Neuronal stem cell (in vitro differentiated cells): ENCODE results near the gene EPB41L4A.

Experiments used
- DNase-seq: peaks from one replicate; pipeline ENCODE4 v3.0.0-alpha.2; 2013; ENCODE audit warnings: low spot score
- H2AFZ ChIP-seq: one replicate; pipeline ENCODE4 v1.6.1; 2013; ENCODE audit warnings: mild to moderate bottlenecking, low read length, inconsistent platforms
- H2AK5ac ChIP-seq: 2 replicates; pipeline ENCODE4 v1.6.1; 2013; ENCODE audit warnings: low read depth, mild to moderate bottlenecking, inconsistent platforms, low read length, moderate library complexity, mixed read lengths
- H2BK120ac ChIP-seq: 2 replicates; pipeline ENCODE4 v1.6.1; 2013; ENCODE audit warnings: low read depth, mild to moderate bottlenecking, inconsistent platforms, low read length, moderate library complexity, mixed read lengths
- H2BK12ac ChIP-seq: one replicate; pipeline ENCODE4 v1.6.1; 2013; ENCODE audit warnings: low read length, inconsistent platforms
- H2BK15ac ChIP-seq: 2 replicates; pipeline ENCODE4 v1.6.1; 2013; ENCODE audit warnings: mild to moderate bottlenecking, low read length, inconsistent platforms, mixed read lengths
- H2BK5ac ChIP-seq: one replicate; pipeline ENCODE4 v1.6.1; 2013; ENCODE audit warnings: inconsistent platforms, mild to moderate bottlenecking, low read length, moderate library complexity
- H3K14ac ChIP-seq: one replicate; pipeline ENCODE4 v1.6.1; 2013; ENCODE audit warnings: low read length, inconsistent platforms
- H3K18ac ChIP-seq: 2 replicates; pipeline ENCODE4 v1.6.1; 2013; ENCODE audit warnings: low read length, inconsistent platforms
- H3K23ac ChIP-seq: 2 replicates; pipeline ENCODE4 v1.6.1; 2013; ENCODE audit warnings: low read depth, mild to moderate bottlenecking, mixed read lengths, low read length, inconsistent platforms; ENCODE audit not compliant: poor library complexity
- H3K27ac ChIP-seq: replicated peaks from 3 replicates; pipeline ENCODE4 v1.5.1; 2013; ENCODE audit warnings: low read length, inconsistent platforms
- H3K27me3 ChIP-seq, 3 experiments: 2 replicates each; pipeline ENCODE4 v1.6.1; 2013; ENCODE audit warnings: low read length in 3 of 3, mild to moderate bottlenecking in 2 of 3, inconsistent platforms in 1 of 3, low read depth in 1 of 3, mixed read lengths in 1 of 3, moderate library complexity in 1 of 3; ENCODE audit not compliant: control insufficient read depth in 3 of 3, insufficient read depth in 3 of 3
- H3K36me3 ChIP-seq, 2 donors: replicated peaks in 1 of 2; 2 replicates each; pipeline ENCODE4 v1.6.1; 2013; ENCODE audit warnings: low read length in 2 of 2; ENCODE audit not compliant: control insufficient read depth in 2 of 2, insufficient read depth in 2 of 2
- H3K4ac ChIP-seq: 2 replicates; pipeline ENCODE4 v1.6.1; 2013; ENCODE audit warnings: inconsistent platforms, mild to moderate bottlenecking, low read length, moderate library complexity
- H3K4me1 ChIP-seq, 2 donors: 1 replicate in 1 of 2; 2 replicates in 1 of 2; pipeline ENCODE4 v1.6.1; 2013; ENCODE audit warnings: low read length in 2 of 2, low read depth in 1 of 2; ENCODE audit not compliant: control insufficient read depth in 2 of 2, insufficient read depth in 1 of 2
- H3K4me2 ChIP-seq: one replicate; pipeline ENCODE4 v1.6.1; 2013; ENCODE audit warnings: mild to moderate bottlenecking, low read length, inconsistent platforms; ENCODE audit not compliant: insufficient read depth, poor library complexity, severe bottlenecking
- H3K4me3 ChIP-seq, 2 donors: 2 replicates each; pipeline ENCODE4 v1.5.1; 2013; ENCODE audit warnings: low read length in 2 of 2, mild to moderate bottlenecking in 2 of 2, inconsistent platforms in 1 of 2, moderate library complexity in 1 of 2
- H3K79me1 ChIP-seq: one replicate; pipeline ENCODE4 v1.6.1; 2013; ENCODE audit warnings: low read depth, mild to moderate bottlenecking, inconsistent platforms, low read length, moderate library complexity
- H3K9ac ChIP-seq: one replicate; pipeline ENCODE4 v1.6.1; 2013; ENCODE audit warnings: mild to moderate bottlenecking, low read depth, low read length, inconsistent platforms; ENCODE audit not compliant: poor library complexity
- H3K9me3 ChIP-seq, 2 donors: replicated peaks in 1 of 2; 2 replicates each; pipeline versions ENCODE3 to v1.6.1; 2013; ENCODE audit warnings: low read length in 2 of 2, mild to moderate bottlenecking in 2 of 2, inconsistent platforms in 1 of 2, low read depth in 1 of 2, mixed read lengths in 1 of 2, moderate library complexity in 1 of 2; ENCODE audit not compliant: control insufficient read depth in 2 of 2, insufficient read depth in 1 of 2
- H4K8ac ChIP-seq: one replicate; pipeline ENCODE4 v1.6.1; 2013; ENCODE audit warnings: low read depth, mild to moderate bottlenecking, inconsistent platforms, low read length, moderate library complexity
- H4K91ac ChIP-seq: one replicate; pipeline ENCODE4 v1.6.1; 2013; ENCODE audit warnings: low read length, low read depth, mild to moderate bottlenecking, inconsistent platforms; ENCODE audit not compliant: poor library complexity
- WGBS, 2 donors: extraction: QIAGEN DNeasy Blood & Tissue Kit; methylation state at CpG; one replicate each; pipeline ENCODE4 v1.1.7; 2013; ENCODE audit warnings: missing lambda C conversion rate in 2 of 2, mixed read lengths in 1 of 2; ENCODE audit not compliant: insufficient read length in 2 of 2, insufficient replicate concordance in 1 of 2; ENCODE audit errors: extremely low coverage in 2 of 2; 5-methylcytosine and 5-hydroxymethylcytosine counted together

Gene EPB41L4A

GRCh38 chr5:112381521-112381920, 37.6 kb downstream of the EPB41L4A start:
- no CpG with 5 or more reads among the region's 3 CpGs for WGBS, 2 donors
- Histone ChIP-seq H4K8ac (no peak overlapping the region), H2AFZ (no peak overlapping the region), H2BK15ac (no peak overlapping the region), H2AK5ac (no peak overlapping the region), H4K91ac (no peak overlapping the region), H3K4me1 (peaks cover 4 to 26% of the 10 kb centered on the region in 2 donors), H3K14ac (no peak overlapping the region), H3K9me3 (peaks cover 0 to 2% of the 10 kb centered on the region in 2 donors), H3K4me3 (no peak overlapping the region), H2BK12ac (no peak overlapping the region), H3K4ac (no peak overlapping the region), H2BK120ac (no peak overlapping the region), H2BK5ac (no peak overlapping the region), H3K4me2 (no peak overlapping the region), H3K27ac (no peak overlapping the region), H3K79me1 (no peaks in the 10 kb centered on the region), H3K18ac (no peak overlapping the region), H3K23ac (no peak overlapping the region), H3K27me3 (no peaks in the 10 kb centered on the region), H3K9ac (no peak overlapping the region), H3K36me3 (no peaks in the 10 kb centered on the region)
- no peak for DNase-seq

DNA sequence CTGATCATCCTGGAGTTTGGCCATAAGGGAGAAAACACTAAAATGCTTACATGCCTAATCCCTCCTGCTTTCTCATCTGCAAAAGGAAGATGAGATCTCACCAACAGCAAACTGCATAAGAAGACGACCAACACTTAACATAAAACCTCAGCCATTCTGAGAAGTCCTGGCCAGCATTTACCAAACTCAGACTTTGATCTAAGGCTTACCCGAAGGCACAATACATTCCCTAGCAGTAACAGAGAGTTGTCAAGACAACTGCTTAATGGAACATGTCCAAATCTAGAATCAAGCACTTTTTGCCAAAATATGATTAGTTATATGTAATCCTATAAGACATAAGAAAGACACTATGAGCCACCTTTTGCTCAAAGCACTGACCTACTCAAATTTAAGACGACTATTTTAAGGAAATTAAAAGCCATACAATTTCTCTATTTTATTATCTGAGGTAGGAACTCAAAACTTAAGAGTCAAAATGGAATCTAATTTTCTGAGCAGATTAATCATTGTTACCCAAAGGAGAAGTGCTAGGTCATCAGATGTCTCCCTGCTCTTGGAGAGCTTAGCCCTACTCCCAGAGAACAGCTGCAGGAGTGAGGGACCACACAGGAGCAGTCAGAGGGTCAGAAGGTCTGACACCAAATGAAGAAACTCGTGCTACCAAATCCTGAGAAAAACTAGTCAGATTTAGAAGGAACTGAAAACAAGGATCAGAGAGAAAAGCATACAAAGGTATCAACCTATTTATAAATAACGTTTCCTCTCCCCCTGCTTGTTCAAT, 39.3 kb downstream of the EPB41L4A start:
- Histone ChIP-seq H3K36me3 (no peaks in the 10 kb centered on the region), H3K18ac (no peak overlapping the region), H3K27me3 (no peaks in the 10 kb centered on the region), H2BK15ac (no peak overlapping the region), H3K79me1 (no peaks in the 10 kb centered on the region), H4K8ac (no peak overlapping the region), H2AK5ac (no peak overlapping the region), H3K9me3 (peaks cover 0 to 2% of the 10 kb centered on the region in 2 donors), H2AFZ (no peak overlapping the region), H3K23ac (no peak overlapping the region), H3K9ac (no peak overlapping the region), H2BK5ac (no peak overlapping the region), H4K91ac (no peak overlapping the region), H3K4ac (no peak overlapping the region), H3K4me2 (no peak overlapping the region), H3K27ac (no peak overlapping the region), H3K14ac (no peak overlapping the region), H3K4me3 (no peak overlapping the region), H2BK120ac (no peak overlapping the region), H3K4me1 (peaks cover 7 to 26% of the 10 kb centered on the region in 2 donors), H2BK12ac (no peak overlapping the region)
- WGBS, 2 donors, result no CpG with 5 or more reads among the region's 5 CpGs
- DNase-seq, result no peak

DNA sequence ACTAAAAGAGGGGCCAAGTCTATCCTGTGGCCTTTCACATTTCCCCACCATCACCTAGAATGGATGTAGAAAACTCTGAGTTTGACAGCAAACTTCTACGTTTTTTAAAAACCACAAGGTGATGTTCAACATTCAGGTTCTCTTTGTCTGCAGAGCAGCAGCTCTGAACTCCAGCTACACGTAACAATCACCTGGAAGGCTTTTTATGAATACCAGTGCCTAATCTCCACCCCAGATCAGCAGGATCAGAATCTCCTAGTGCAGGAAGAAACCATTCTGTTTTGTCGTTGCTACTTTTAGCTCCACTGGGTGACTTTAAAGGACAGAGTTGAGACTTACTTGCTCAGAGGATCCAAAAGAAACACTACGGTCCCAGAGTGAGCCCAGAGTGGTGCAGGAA, 44.3 kb downstream of the EPB41L4A start:
- no peak overlapping the region for H3K18ac ChIP-seq
- H4K91ac ChIP-seq, result no peak overlapping the region
- H3K4ac ChIP-seq, result no peak overlapping the region
- H3K4me2 ChIP-seq, result no peak overlapping the region
- no peak overlapping the region for H2BK12ac ChIP-seq
- no peak overlapping the region for H2AFZ ChIP-seq
- no peaks in the 10 kb centered on the region for H3K36me3 ChIP-seq
- no peak overlapping the region for H2BK15ac ChIP-seq
- no peak for DNase-seq
- H3K14ac ChIP-seq, result no peak overlapping the region
- no peak overlapping the region for H4K8ac ChIP-seq
- no peaks in the 10 kb centered on the region for H3K27me3 ChIP-seq
- peaks cover 5 to 11% of the 10 kb centered on the region in 2 donors for H3K4me1 ChIP-seq
- H3K79me1 ChIP-seq, result no peaks in the 10 kb centered on the region
- no peak overlapping the region for H3K27ac ChIP-seq
- H3K4me3 ChIP-seq, result no peak overlapping the region
- no peak overlapping the region for H2BK5ac ChIP-seq
- peaks cover 2 to 6% of the 10 kb centered on the region in 2 donors for H3K9me3 ChIP-seq
- no CpG with 5 or more reads among the region's 4 CpGs for WGBS, 2 donors
- no peak overlapping the region for H2BK120ac ChIP-seq
- H3K23ac ChIP-seq, result no peak overlapping the region
- H2AK5ac ChIP-seq, result no peak overlapping the region
- H3K9ac ChIP-seq, result no peak overlapping the region

DNA sequence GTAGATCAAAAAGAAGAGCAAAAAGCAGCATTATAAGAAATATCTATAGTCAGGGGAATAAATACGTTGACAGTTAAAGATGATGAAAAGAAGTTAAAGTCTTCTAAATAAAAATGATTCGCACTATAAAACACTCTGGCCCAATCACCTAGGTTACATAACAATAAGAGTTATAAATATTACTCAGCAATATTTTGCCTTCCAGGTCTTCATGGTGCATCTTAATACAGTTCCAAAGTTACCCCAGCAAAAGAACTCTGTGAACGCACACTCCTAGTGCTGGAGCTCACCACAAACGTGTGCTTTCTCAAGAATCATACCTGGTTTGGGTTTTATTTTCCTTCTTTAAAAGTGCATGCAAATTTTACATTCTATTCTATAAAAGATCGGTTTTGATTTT, 44.7 kb downstream of the EPB41L4A start:
- WGBS, 2 donors, result no CpG with 5 or more reads among the region's 5 CpGs
- Histone ChIP-seq H3K4me3 (no peak overlapping the region), H2BK12ac (no peak overlapping the region), H2BK5ac (no peak overlapping the region), H2AK5ac (no peak overlapping the region), H2BK15ac (no peak overlapping the region), H3K9ac (no peak overlapping the region), H3K79me1 (no peaks in the 10 kb centered on the region), H3K4me1 (peaks cover 3 to 6% of the 10 kb centered on the region in 2 donors), H4K8ac (no peak overlapping the region), H3K23ac (no peak overlapping the region), H3K36me3 (no peaks in the 10 kb centered on the region), H3K27ac (no peak overlapping the region), H3K9me3 (peaks cover under 1 to 6% of the 10 kb centered on the region in 2 donors), H3K4me2 (no peak overlapping the region), H3K4ac (no peak overlapping the region), H3K18ac (no peak overlapping the region), H4K91ac (no peak overlapping the region), H2BK120ac (no peak overlapping the region), H2AFZ (no peak overlapping the region), H3K27me3 (no peaks in the 10 kb centered on the region), H3K14ac (no peak overlapping the region)
- DNase-seq, result no peak
